Lung (tissue), 12 donors: ENCODE measurements around the gene TBC1D1. TPM values are rescaled to one million over a fixed set of nuclear protein-coding genes. Genes with fewer than 3 reads are reported as not detected.

Experiments used
- ATAC-seq: fragments of 200-7000 bp; cut with Tn5 transposase; one replicate; pipeline ENCODE4 v1.9.1; 2020; ENCODE audit warnings: moderate number of reproducible peaks; ENCODE audit not compliant: insufficient read depth, low FRiP score
- DNase-seq, 3 donors: peaks; one replicate each; pipeline ENCODE4 v3.0.0-alpha.2; 2013 to 2017
- H3K27ac ChIP-seq, 2 donors: one replicate each; pipeline ENCODE4 v1.5.1; 2013; ENCODE audit warnings: mild to moderate bottlenecking in 2 of 2, moderate library complexity in 2 of 2, control low read depth in 1 of 2, inconsistent platforms in 1 of 2, low read depth in 1 of 2, low read length in 1 of 2
- H3K27me3 ChIP-seq, 3 donors: one replicate each; pipeline ENCODE4 v1.5.1; 2013; ENCODE audit warnings: low read length in 2 of 3; ENCODE audit not compliant: control insufficient read depth in 3 of 3, insufficient read depth in 3 of 3
- H3K36me3 ChIP-seq, 4 donors: one replicate each; pipeline ENCODE4 v1.5.1; 2013; ENCODE audit warnings: low read length in 4 of 4, mild to moderate bottlenecking in 1 of 4, moderate library complexity in 1 of 4; ENCODE audit not compliant: control insufficient read depth in 4 of 4, insufficient read depth in 4 of 4
- H3K4me1 ChIP-seq, 5 donors: one replicate each; pipeline ENCODE4 v1.5.1; 2013; ENCODE audit warnings: low read length in 5 of 5, mild to moderate bottlenecking in 2 of 5, moderate library complexity in 1 of 5; ENCODE audit not compliant: control insufficient read depth in 5 of 5, insufficient read depth in 5 of 5
- H3K4me3 ChIP-seq: one replicate; pipeline ENCODE4 v1.5.1; 2013; ENCODE audit warnings: mild to moderate bottlenecking, control low read depth, moderate library complexity
- H3K9ac ChIP-seq, 2 donors: one replicate each; pipeline ENCODE4 v1.5.1; 2013; ENCODE audit warnings: low read length in 2 of 2, control low read depth in 1 of 2; ENCODE audit not compliant: insufficient read depth in 1 of 2
- H3K9me3 ChIP-seq, 4 donors: one replicate each; pipeline ENCODE4 v1.5.1; 2013; ENCODE audit warnings: low read length in 3 of 4, mild to moderate bottlenecking in 1 of 4, moderate library complexity in 1 of 4; ENCODE audit not compliant: control insufficient read depth in 4 of 4, insufficient read depth in 3 of 4
- CTCF ChIP-seq: IDR thresholded peaks from 2 replicates; pipeline ENCODE4 v1.5.1; 2012; ENCODE audit warnings: mild to moderate bottlenecking; ENCODE audit errors: control extremely low read depth, extremely low read depth
- WGBS, 2 donors: extraction: QIAGEN DNeasy Blood & Tissue Kit; methylation state at CpG; one replicate each; pipeline ENCODE4 v1.1.7; 2013; 5-methylcytosine and 5-hydroxymethylcytosine counted together
- polyA plus RNA-seq, 2 donors: library from polyadenylated mRNA; stranded (reverse); fragments of 200-250 nt; gene quantifications; one replicate each; pipeline ENCODE4 v1.2.1, GENCODE V29; 2013
- total RNA-seq, 2 donors: library from RNA; depleted of rRNA in 1 of 2; stranded (reverse); fragments of >200 nt in 1 of 2; gene quantifications; one replicate each; pipeline ENCODE4 v1.2.1, GENCODE V29; 2014 to 2021
- donor health status: control.
- donor health status: control.
- donor health status: Bipolar disorder and iron deficiency.
- donor health status: healthy.
- donor health status: DM: yes; HTN: yes; CAD: no.

TBC1D1 gene
- total and polyA plus RNA-seq, 4 donors: 23.6 to 71.1 (median 43.9) TPM

- H3K4me1 ChIP-seq: peaks cover 0 to 10% (median 3%) of the 10 kb centered on the region in 5 donors
- H3K27ac ChIP-seq: no peak overlapping the region
- peaks cover 3 to 5% (median 5%) of the 10 kb centered on the region in 4 donors for H3K36me3 ChIP-seq
- no peak for TF ChIP-seq CTCF
- H3K9ac ChIP-seq: no peak overlapping the region
- no peak for DNase-seq
- WGBS, 2 donors: 71 to 86% methylated on average over 4 of the region's 4 CpGs
- no peak overlapping the region for H3K4me3 ChIP-seq
- no peaks in the 10 kb centered on the region for H3K9me3 ChIP-seq
- no peak for ATAC-seq
- H3K27me3 ChIP-seq: no peaks in the 10 kb centered on the region
These were observed 194.9 kb downstream of the TBC1D1 start for GRCh38 chr4:38085751-38086150.

- 88 to 91% methylated on average over 9 of the region's 9 CpGs for WGBS, 2 donors
- Histone ChIP-seq H3K9me3 (no peaks in the 10 kb centered on the region), H3K4me3 (no peak overlapping the region), H3K27me3 (no peaks in the 10 kb centered on the region), H3K36me3 (peaks cover 4 to 8% (median 6%) of the 10 kb centered on the region in 4 donors), H3K9ac (no peak overlapping the region), H3K27ac (no peak overlapping the region), H3K4me1 (peaks cover 0 to 9% (median 3%) of the 10 kb centered on the region in 5 donors)
- DNase-seq: no peak
- no peak for TF ChIP-seq CTCF
- ATAC-seq: no peak
These were observed 195.4 kb downstream of the TBC1D1 start for GRCh38 chr4:38086151-38086848.

- Histone ChIP-seq H3K27ac (no peak overlapping the region), H3K9me3 (no peaks in the 10 kb centered on the region), H3K27me3 (no peaks in the 10 kb centered on the region), H3K9ac (no peak overlapping the region), H3K4me1 (peaks cover 0 to 9% (median 3%) of the 10 kb centered on the region in 5 donors), H3K4me3 (no peak overlapping the region), H3K36me3 (peaks cover 3 to 8% (median 6%) of the 10 kb centered on the region in 4 donors)
- TF ChIP-seq CTCF: no peak
- WGBS, 2 donors: 90 to 96% methylated on average over 2 of the region's 2 CpGs
- ATAC-seq (no peak), DNase-seq (no peak)
These were observed 196.0 kb downstream of the TBC1D1 start for GRCh38 chr4:38086849-38087226.

GRCh38 chr4:38088321-38088720 lies 197.4 kb downstream of the TBC1D1 start:
- Histone ChIP-seq H3K27me3 (no peaks in the 10 kb centered on the region), H3K4me3 (no peak overlapping the region), H3K9me3 (no peaks in the 10 kb centered on the region), H3K36me3 (peaks cover 0 to 8% (median 6%) of the 10 kb centered on the region in 4 donors), H3K4me1 (peaks cover 0 to 9% (median 3%) of the 10 kb centered on the region in 5 donors), H3K9ac (no peak overlapping the region), H3K27ac (no peak overlapping the region)
- TF ChIP-seq CTCF: no peak
- DNase-seq: no peak
- ATAC-seq: no peak
